Stomach (tissue), 9 donors: ENCODE measurements around the gene PROX2. TPM values are rescaled to one million over a fixed set of nuclear protein-coding genes. Genes with fewer than 3 reads are reported as not detected.

Experiments used
- DNase-seq, 2 donors: peaks; one replicate each; pipeline versions ENCODE4 v3.0.0 to v3.0.0-alpha.2; 2013 to 2019
- H3K27ac ChIP-seq, 5 donors: fragments of 200-600 bp in 4 of 5; sonication (generic) in 4 of 5; one replicate each; pipeline ENCODE4 v1.5.1; 2013 to 2019; ENCODE audit warnings: mild to moderate bottlenecking in 1 of 5, moderate library complexity in 1 of 5
- H3K27me3 ChIP-seq, 3 donors: fragments of 200-600 bp; sonication (generic); one replicate each; pipeline ENCODE4 v1.5.1; 2017 to 2019; ENCODE audit warnings: mixed run types in 1 of 3
- H3K36me3 ChIP-seq, 4 donors: fragments of 200-600 bp; sonication (generic); 1 replicate in 3 of 4; 2 replicates in 1 of 4; pipeline ENCODE4 v1.5.1; 2016 to 2019
- H3K4me1 ChIP-seq, 4 donors: fragments of 200-600 bp; sonication (generic); one replicate each; pipeline ENCODE4 v1.5.1; 2016 to 2019
- H3K4me3 ChIP-seq, 4 donors: fragments of 200-600 bp; sonication (generic) in 3 of 4; one replicate each; pipeline ENCODE4 v1.5.1; 2016 to 2019; ENCODE audit warnings: mild to moderate bottlenecking in 1 of 4
- H3K9me3 ChIP-seq, 4 donors: fragments of 200-600 bp; sonication (generic); one replicate each; pipeline ENCODE4 v1.5.1; 2016 to 2019
- EP300 ChIP-seq: sonication (generic); formaldehyde crosslinking; IDR thresholded peaks from one replicate; pipeline ENCODE4 v1.6.1; 2017; ENCODE audit warnings: antibody characterized with exemption
- POLR2A ChIP-seq, 4 donors: fragments of 450-650 bp; IDR thresholded peaks; one replicate each; pipeline ENCODE4 v1.6.1; 2016; ENCODE audit warnings: antibody characterized with exemption in 4 of 4, control low read depth in 2 of 4, mild to moderate bottlenecking in 1 of 4, moderate library complexity in 1 of 4
- POLR2AphosphoS5 ChIP-seq, 3 donors: sonication (generic); formaldehyde crosslinking; IDR thresholded peaks; one replicate each; pipeline ENCODE4 v1.6.1; 2016; ENCODE audit warnings: antibody characterized with exemption in 3 of 3
- WGBS, 5 donors: extraction: QIAGEN DNeasy Blood & Tissue Kit in 3 of 5; methylation state at CpG; one replicate each; pipeline versions ENCODE4 v1.1.5 to v1.1.7; 2013 to 2018; 5-methylcytosine and 5-hydroxymethylcytosine counted together
- intact Hi-C: fragments of 100-400 bp; cut with DNase I; formaldehyde crosslinking; loops from one replicate; pipeline ENCODE4 v1.15.1; 2023; ENCODE audit warnings: low total_unique reads
- polyA plus RNA-seq, 3 donors: library from polyadenylated mRNA; stranded (reverse); fragments of 200-250 nt; gene quantifications; one replicate each; pipeline ENCODE4 v1.2.3, GENCODE V29; 2013
- total RNA-seq, 5 donors: library from RNA; depleted of rRNA; stranded (reverse); fragments of >200 nt; gene quantifications; one replicate each; pipeline versions ENCODE4 v1.1.0 to v1.2.3, GENCODE V29; 2014 to 2016
- TF ChIP-seq, protein P1 (sequence below), 7 experiments: fragments of 450-650 bp in 4 of 7; fragments of 200-600 bp in 3 of 7; sonication (generic) in 3 of 7; IDR thresholded peaks; one replicate each; pipeline ENCODE4 v1.5.1; 2016 to 2019; ENCODE audit warnings: antibody characterized with exemption in 7 of 7, control low read depth in 2 of 7, mild to moderate bottlenecking in 1 of 7
- donor health status: healthy with polysubstance abuse.
- donor health status: Bipolar disorder and iron deficiency.
- donor health status: healthy.

Gene PROX2
- total and polyA plus RNA-seq, 8 donors: not detected

DNA sequence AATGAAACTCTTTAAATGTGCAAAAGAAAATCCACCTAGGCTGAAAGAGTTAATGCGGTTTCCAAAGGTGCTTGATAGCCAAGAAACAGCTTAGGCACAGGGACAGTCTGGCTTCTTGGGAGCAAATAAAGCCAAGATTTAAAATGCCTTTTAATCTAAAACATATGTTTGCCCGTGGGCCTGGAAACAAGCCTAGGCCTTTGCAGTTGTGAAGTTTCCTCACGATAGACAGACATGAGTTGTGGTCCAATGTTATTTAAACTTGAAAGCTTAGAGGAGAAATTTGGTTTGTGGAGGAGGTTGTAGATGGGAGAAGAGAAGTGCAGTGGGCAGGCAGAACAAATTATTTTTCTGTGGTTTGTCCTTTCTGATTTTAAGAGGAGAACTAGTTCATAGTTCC lies 29.8 kb downstream of the PROX2 start:
- intact Hi-C loops: no loop called here
- Histone ChIP-seq H3K9me3 (no peaks in the 10 kb centered on the region), H3K27me3 (no peaks in the 10 kb centered on the region), H3K4me3 (no peak overlapping the region), H3K27ac (no peak overlapping the region), H3K36me3 (peaks cover 0 to 2% (median under 1%) of the 10 kb centered on the region in 4 donors), H3K4me1 (peaks cover 0 to 14% (median 2%) of the 10 kb centered on the region in 4 donors)
- 18 to 38% (median 27%) methylated on average over 3 of the region's 3 CpGs for WGBS, 5 donors
- DNase-seq: no peak
- TF ChIP-seq POLR2AphosphoS5 (IDR thresholded peaks at IDR 0.05): no peak
- TF ChIP-seq, protein P1, sequence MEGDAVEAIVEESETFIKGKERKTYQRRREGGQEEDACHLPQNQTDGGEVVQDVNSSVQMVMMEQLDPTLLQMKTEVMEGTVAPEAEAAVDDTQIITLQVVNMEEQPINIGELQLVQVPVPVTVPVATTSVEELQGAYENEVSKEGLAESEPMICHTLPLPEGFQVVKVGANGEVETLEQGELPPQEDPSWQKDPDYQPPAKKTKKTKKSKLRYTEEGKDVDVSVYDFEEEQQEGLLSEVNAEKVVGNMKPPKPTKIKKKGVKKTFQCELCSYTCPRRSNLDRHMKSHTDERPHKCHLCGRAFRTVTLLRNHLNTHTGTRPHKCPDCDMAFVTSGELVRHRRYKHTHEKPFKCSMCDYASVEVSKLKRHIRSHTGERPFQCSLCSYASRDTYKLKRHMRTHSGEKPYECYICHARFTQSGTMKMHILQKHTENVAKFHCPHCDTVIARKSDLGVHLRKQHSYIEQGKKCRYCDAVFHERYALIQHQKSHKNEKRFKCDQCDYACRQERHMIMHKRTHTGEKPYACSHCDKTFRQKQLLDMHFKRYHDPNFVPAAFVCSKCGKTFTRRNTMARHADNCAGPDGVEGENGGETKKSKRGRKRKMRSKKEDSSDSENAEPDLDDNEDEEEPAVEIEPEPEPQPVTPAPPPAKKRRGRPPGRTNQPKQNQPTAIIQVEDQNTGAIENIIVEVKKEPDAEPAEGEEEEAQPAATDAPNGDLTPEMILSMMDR (IDR thresholded peaks at IDR 0.05): no peak
- TF ChIP-seq POLR2A (IDR thresholded peaks at IDR 0.05): no peak
- TF ChIP-seq EP300: no peak

DNA sequence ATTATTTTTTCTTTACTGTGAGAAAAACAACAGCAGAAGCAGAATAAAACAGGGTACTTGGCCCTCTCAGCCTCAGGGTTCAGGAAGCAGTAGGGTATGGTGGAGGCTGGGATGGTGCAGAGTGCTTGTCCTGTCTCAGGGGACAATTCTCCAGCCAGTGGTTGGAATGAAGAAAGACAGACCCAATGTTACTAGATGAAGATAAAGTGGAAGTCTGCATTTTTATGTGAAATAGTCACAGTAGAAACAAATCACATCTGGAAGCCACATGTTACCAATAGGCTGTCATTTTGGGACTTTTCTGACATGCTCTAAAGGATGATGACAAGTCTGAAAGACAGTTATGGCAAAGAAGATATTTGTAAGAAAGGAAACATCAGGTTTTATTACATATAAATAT lies 32.3 kb downstream of the PROX2 start:
- peaks cover 0 to 15% (median 12%) of the 10 kb centered on the region in 4 donors for H3K36me3 ChIP-seq
- H3K27ac ChIP-seq: no peak overlapping the region
- TF ChIP-seq POLR2A (IDR thresholded peaks at IDR 0.05): no peak
- no peak for TF ChIP-seq POLR2AphosphoS5 (IDR thresholded peaks at IDR 0.05)
- TF ChIP-seq, protein P1 (IDR thresholded peaks at IDR 0.05): no peak
- TF ChIP-seq EP300: no peak
- no peak overlapping the region for H3K4me3 ChIP-seq
- intact Hi-C loops: no loop called here
- H3K9me3 ChIP-seq: no peaks in the 10 kb centered on the region
- no peaks in the 10 kb centered on the region for H3K27me3 ChIP-seq
- peaks cover 0 to 16% (median 2%) of the 10 kb centered on the region in 4 donors for H3K4me1 ChIP-seq
- DNase-seq: no peak

DNA sequence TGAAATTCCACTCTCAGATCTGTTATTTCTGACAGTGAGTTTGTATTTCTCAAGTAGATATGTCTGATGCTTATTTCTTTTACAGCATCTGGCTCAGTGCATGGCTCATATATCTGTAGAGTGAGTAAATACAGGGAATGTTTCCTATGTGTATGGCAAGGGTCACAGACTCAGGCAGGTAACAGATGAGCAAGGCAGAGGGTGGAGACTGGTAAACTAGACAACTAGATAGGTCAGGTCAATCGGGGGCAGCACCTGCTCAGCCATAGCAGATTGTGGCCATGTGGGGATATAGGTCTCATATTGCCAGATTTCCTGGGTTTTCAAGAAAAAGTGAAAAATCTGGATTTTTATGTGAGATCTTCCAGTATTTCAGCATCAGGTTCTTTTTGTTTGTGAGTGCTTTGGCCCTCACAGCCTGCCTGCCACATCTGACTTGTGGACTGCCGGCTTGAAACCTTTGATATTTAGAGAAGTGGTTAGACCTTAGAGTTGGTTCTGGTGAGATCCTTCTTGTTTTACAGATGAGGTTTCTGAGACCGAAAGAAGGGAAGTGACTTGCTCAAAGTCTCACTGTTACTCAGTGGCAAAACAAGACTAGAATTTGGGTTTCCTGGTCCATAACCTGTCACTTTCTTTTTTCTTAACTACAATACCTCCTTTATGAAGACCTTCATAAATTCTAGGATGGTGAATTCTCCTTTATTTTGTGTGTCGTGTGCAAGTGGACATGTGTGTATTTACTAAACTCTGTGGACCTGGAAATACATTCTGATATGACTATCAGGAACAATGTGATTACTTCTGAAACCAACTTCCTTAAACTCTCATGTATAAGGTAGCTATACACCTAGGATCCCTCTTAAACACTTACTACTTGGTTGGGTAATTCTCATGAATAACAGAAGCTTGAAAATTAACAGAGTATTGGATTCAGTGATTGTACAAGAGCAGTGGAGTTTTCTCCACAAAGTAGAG lies 34.4 kb downstream of the PROX2 start:
- WGBS, 5 donors: 60 to 78% (median 73%) methylated on average over 4 of the region's 4 CpGs
- Histone ChIP-seq H3K9me3 (no peaks in the 10 kb centered on the region), H3K36me3 (peaks cover 0 to 19% (median 14%) of the 10 kb centered on the region in 4 donors), H3K27me3 (no peaks in the 10 kb centered on the region), H3K27ac (peak overlapping the region in 1 of 5 donors; percentile 29), H3K4me3 (no peak overlapping the region), H3K4me1 (peaks cover 0 to 18% (median 0%) of the 10 kb centered on the region in 4 donors)
- no peak for DNase-seq
- TF ChIP-seq EP300 (no peak), POLR2AphosphoS5 (IDR thresholded peaks at IDR 0.05) (no peak), POLR2A (IDR thresholded peaks at IDR 0.05) (no peak)
- TF ChIP-seq, protein P1 (IDR thresholded peaks at IDR 0.05): no peak
- intact Hi-C loops: no loop called here

DNA sequence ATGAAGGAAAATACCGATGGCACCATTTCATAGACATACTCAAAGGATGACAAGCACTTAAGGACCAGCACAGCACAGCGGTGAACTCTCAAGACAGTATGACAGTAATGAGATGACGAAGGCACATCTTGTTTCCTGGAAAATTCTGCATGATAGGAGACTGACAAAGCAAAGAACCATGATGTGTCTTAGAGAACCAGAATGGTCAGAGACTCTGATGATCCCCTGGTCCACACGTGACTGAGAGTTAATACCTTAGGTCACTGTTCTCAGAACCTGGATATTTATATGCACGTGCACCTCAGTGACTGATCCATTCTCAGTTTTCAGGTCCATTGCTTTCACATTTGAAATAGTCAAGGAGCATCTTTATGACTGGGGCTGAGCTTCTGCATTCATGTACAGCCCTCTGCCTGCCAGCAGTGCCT lies 35.3 kb downstream of the PROX2 start:
- 82 to 91% (median 87%) methylated on average over 5 of the region's 5 CpGs for WGBS, 5 donors
- Histone ChIP-seq H3K4me3 (no peak overlapping the region), H3K27me3 (no peaks in the 10 kb centered on the region), H3K36me3 (peaks cover under 1 to 28% (median 22%) of the 10 kb centered on the region in 4 donors), H3K9me3 (no peaks in the 10 kb centered on the region), H3K27ac (no peak overlapping the region), H3K4me1 (peaks cover 0 to 22% (median 0%) of the 10 kb centered on the region in 4 donors)
- TF ChIP-seq EP300 (no peak), POLR2A (IDR thresholded peaks at IDR 0.05) (no peak), POLR2AphosphoS5 (IDR thresholded peaks at IDR 0.05) (no peak)
- TF ChIP-seq, protein P1 (IDR thresholded peaks at IDR 0.05): no peak
- intact Hi-C loops: no loop called here
- DNase-seq: no peak
